Fibroblast of villous mesenchyme (primary cell): ENCODE data around the gene USHBP1. TPM values are rescaled to one million over a fixed set of nuclear protein-coding genes. Genes with fewer than 3 reads are reported as not detected.

Source experiments
- DNase-seq: peaks from one replicate; pipeline ENCODE4 v3.0.0-alpha.2; 2010; ENCODE audit warnings: low read depth
- H3K4me3 ChIP-seq: 2 replicates; pipeline ENCODE4 v1.5.1; 2011; ENCODE audit warnings: low read depth, mild to moderate bottlenecking, low read length
- total RNA-seq: library from RNA; depleted of rRNA; stranded (reverse); fragments of >200 nt; gene quantifications from 2 replicates; pipeline ENCODE4 v1.2.3, GENCODE V29; 2012
- TF ChIP-seq, protein P1 (sequence below): IDR thresholded peaks from 2 replicates; pipeline ENCODE4 v1.5.1; 2012; ENCODE audit warnings: low read depth, mild to moderate bottlenecking, low read length; ENCODE audit not compliant: insufficient read depth

Gene USHBP1
- total RNA-seq, 1 donor, result not detected

DNA sequence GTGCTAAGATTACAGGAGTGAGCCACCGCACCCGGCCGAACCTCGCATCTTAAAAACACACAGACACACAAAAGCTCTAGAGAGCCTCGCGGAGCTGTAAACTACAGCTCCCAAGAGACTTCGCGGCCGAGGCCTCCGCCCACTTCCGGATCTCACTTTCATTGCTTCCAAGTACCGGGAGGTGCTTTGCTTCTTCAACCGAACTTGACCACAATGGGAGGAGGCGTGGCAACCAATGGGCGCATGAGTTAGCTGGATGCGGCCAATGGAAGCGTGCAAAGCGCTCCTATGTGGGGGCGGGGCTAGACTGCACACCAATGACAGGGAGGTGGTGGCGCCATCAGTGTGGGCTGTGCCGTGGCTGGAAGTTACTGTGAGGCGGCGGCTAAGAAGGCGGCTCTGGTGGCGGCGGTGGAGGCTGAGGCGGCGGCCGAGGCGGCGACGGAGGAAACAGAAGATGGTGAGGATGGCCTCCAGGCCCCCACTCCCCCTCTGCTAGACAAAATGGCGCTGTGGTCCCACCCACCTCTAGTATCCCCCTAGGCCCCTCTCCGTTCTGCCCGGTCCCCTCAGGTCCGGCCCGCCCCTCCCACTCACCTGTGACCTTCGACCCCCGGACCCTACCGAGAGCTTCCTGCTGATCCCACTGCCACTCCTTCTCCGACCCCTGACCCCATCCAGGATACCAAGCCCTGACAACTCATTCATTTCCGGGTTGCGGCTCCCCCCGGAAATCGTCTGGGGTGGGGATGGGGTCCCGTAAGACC lies 44.8 kb upstream of the USHBP1 start, which contains the start of gene DDA1:
DDA1 (plus strand) TSS at position 366 of the 767 bp plus-strand sequence; CDS start at position 458, 92 bp downstream.
- peak; percentile 100 for DNase-seq
- peak within 1 kb of the TSS; percentile 90 for H3K4me3 ChIP-seq
- TF ChIP-seq, protein P1, sequence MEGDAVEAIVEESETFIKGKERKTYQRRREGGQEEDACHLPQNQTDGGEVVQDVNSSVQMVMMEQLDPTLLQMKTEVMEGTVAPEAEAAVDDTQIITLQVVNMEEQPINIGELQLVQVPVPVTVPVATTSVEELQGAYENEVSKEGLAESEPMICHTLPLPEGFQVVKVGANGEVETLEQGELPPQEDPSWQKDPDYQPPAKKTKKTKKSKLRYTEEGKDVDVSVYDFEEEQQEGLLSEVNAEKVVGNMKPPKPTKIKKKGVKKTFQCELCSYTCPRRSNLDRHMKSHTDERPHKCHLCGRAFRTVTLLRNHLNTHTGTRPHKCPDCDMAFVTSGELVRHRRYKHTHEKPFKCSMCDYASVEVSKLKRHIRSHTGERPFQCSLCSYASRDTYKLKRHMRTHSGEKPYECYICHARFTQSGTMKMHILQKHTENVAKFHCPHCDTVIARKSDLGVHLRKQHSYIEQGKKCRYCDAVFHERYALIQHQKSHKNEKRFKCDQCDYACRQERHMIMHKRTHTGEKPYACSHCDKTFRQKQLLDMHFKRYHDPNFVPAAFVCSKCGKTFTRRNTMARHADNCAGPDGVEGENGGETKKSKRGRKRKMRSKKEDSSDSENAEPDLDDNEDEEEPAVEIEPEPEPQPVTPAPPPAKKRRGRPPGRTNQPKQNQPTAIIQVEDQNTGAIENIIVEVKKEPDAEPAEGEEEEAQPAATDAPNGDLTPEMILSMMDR, result no peak

DNA sequence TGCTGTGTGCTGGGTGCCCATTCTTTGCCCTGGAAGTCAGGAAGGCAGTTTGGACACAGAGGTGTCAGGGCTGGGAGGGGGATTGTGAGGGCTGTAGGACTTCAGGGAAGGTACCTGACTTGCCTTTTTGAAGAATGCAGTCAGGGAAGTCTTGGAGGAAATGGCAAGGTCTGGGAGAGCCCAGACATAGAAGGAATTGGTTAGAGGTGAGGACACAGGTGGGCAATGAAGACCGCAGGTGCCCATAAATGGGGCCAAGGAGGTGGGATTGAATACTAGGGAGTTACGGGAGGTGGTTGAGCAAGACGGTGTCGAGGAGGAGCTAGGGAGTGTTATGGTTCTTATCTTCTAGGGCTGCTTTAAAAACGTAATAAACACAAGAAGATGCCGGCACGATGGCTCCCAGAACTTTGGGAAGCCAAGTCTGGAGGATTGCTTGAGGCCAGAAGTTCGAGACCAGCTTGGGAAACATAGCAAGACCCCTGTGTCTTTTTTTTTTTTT lies 43.4 kb upstream of the USHBP1 start:
- DNase-seq, result no peak

DNA sequence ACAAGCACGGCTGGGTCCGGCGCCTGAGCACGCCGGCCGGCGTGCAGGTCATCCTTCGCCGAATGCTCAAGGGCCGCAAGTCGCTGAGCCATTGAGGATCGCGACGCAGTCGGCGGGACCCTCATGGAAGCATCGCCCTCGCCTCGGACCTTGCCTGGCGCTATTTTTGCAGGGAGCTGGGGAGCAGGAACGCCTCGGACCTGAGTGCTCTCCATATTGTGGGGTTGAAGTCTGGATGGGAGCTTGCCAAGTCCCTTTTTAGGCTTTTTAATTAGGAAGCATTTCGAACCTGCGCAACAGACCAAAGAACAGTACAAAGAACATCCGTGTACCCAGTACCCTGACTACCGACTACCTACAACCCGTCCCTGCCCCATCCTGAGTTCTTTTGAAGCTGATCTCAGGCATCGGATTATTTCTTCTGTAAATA lies 41.8 kb upstream of the USHBP1 start:
- DNase-seq, result no peak
- H3K4me3 ChIP-seq, result peak overlapping the region; percentile 75
- TF ChIP-seq, protein P1, result no peak

More for the DNA sequence above, 43.4 kb upstream of the USHBP1 start:
- TF ChIP-seq, protein P1, result no peak
- no peak overlapping the region for H3K4me3 ChIP-seq

DNA sequence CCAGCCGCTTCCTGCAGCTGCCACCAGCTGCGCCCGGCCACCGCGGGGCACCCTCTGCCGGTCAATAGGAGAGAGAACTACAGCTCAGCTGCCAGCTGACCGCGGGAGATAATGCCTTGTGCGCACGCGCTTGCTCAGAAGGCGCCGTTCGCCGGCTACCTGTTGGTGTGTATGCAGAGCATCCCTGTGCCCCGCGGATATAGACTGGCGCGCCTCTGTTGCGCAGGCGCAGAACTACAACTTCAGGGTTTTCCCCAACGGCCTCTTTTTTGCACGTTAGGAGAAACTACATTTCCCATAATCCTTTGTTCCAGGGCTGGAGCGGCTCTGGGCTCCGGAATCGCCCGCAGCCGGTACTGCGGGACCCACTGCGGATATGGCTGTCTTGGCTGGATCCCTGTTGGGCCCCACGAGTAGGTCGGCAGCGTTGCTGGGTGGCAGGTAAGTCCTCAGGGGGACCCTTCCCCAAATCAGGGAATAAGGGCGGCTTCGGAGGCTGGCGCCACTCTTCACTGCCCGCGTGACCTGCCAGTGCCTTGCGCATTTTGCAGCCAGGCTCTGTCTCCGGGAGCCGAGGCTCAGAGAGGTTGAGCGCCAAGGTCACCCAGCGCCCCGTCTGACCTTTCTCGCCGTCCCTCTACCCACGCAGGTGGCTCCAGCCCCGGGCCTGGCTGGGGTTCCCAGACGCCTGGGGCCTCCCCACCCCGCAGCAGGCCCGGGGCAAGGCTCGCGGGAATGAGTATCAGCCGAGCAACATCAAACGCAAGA lies 41.2 kb upstream of the USHBP1 start, which contains the start of gene MRPL34:
MRPL34 (plus strand) TSS at position 356 of the 768 bp plus-strand sequence; CDS start at position 377, 21 bp downstream.
- DNase-seq, result peak; percentile 99
- H3K4me3 ChIP-seq, result peak within 1 kb of the TSS; percentile 75
- TF ChIP-seq, protein P1, result peak; percentile 75

DNA sequence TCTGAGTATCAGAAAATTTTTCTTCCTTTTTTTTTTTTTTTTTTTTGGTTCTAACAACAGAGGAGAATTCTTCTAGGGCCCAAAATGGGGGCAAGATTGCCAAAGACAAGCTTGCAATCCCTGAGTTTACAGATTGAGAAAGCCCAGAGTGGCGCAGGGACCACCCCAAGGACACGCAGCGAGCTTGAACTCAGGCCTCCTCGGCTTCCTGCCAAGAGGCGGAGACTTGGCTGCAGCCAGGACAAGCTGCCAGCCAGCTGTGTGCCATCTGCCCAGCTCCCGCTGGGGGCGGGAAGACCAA lies 40.6 kb upstream of the USHBP1 start:
- no peak for DNase-seq
- TF ChIP-seq, protein P1, result no peak
- H3K4me3 ChIP-seq, result peak overlapping the region; percentile 75

DNA sequence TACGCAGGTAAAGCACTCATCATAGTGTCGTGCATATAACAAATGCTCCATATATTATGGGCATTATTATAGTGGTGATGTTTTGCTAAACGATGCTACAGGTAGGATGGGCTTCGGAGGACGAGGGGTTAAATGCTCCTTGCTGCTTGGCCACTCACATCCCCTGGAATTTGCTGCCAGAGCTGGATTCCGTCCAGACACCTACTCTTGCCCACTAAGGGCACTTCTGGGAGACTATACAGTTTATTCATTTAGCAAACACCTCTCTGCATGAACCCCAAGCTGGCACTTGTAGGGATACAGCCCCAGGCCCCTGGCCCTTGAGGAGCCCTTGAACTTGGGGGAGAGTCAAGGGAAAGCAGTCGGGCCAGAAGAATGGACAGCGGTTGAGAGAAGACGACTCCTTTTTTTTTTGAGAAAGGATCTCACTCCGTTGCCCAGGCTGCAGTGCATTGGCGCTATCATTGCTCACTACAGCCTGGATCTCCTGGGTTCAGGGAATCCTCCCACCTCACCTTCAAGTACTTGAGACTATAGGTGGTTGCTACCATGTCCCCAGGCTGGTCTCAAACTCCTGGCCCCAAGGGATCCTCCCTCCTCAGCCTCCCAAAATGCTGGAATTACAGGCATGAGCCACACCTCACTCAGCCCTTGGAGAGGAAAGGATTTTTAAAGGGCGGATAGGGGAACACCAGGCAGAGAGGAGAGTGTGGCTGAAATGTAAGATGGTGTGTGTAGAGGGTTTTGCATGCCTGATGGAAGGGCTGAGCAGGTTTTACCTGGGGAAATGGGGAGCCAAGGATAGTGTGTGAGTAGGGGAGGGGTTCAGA lies 40.1 kb upstream of the USHBP1 start:
- no peak for DNase-seq
- TF ChIP-seq, protein P1, result no peak
- H3K4me3 ChIP-seq, result no peak overlapping the region
